ENCODE data around the gene VCL. TPM values are rescaled to one million over a fixed set of nuclear protein-coding genes. Genes with fewer than 3 reads are reported as not detected.

Gene VCL
- total and polyA plus RNA-seq, 7 donors = 6.2 to 451 (median 179) TPM

- intact Hi-C loops (cut with DNase I) = no loop called here
- TF ChIP-seq EP300 (IDR thresholded peaks at IDR 0.05) = no peak
- TF ChIP-seq POLR2AphosphoS5 (IDR thresholded peaks at IDR 0.05) = no peak
- no peak for TF ChIP-seq CTCF (IDR thresholded peaks at IDR 0.05)
- TF ChIP-seq POLR2A (IDR thresholded peaks at IDR 0.05) = no peak
- Histone ChIP-seq H3K27me3 (no peaks in the 10 kb centered on the region), H3K4me1 (peaks cover 0 to 7% (median 6%) of the 10 kb centered on the region in 4 donors), H3K4me3 (no peak overlapping the region), H3K36me3 (no peaks in the 10 kb centered on the region), H3K27ac (no peak overlapping the region), H3K9me3 (no peaks in the 10 kb centered on the region)
- 71 to 76% methylated on average over 6 of the region's 6 CpGs for WGBS, 2 donors
- DNase-seq = no peak
Observed at GRCh38 chr10:73992899-73993788, 4.8 kb upstream of the VCL start.

- Histone ChIP-seq H3K9me3 (no peaks in the 10 kb centered on the region), H3K4me3 (no peak overlapping the region), H3K4me1 (peaks cover 0 to 17% (median 9%) of the 10 kb centered on the region in 4 donors), H3K27ac (no peak overlapping the region), H3K36me3 (no peaks in the 10 kb centered on the region), H3K27me3 (no peaks in the 10 kb centered on the region)
- DNase-seq = no peak
- intact Hi-C loops (cut with DNase I) = loop anchor here (5.0 kb wide), 1 partner anchor 108 kb away; no protein-coding TSS in a partner anchor
- WGBS, 2 donors = 79 to 88% methylated on average over 2 of the region's 2 CpGs
- TF ChIP-seq CTCF (IDR thresholded peaks at IDR 0.05) (no peak), POLR2AphosphoS5 (IDR thresholded peaks at IDR 0.05) (no peak), EP300 (IDR thresholded peaks at IDR 0.05) (no peak), POLR2A (IDR thresholded peaks at IDR 0.05) (no peak)
Observed at GRCh38 chr10:73995035-73995358, 2.9 kb upstream of the VCL start.

DNA sequence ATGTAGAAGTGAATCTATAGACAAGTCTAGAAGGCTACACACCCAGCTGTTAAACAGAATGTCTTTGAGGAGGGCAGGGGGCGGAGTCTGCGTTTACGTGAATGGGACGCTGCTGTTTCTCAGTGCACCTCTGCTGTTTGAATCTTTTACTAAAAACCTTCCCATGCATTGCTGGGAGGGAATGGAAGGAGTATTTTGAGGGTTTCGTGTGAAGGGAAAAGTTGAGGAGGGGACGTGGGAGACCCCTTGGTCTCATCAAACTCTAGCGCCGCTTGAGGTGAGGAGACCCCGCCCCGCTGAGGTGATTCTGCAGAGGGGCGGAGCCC lies 492 bp upstream of the VCL start:
- Histone ChIP-seq H3K4me1 (peaks cover 0 to 39% (median 32%) of the 10 kb centered on the region in 4 donors), H3K4me3 (peak overlapping the region; percentile 33 to 100 (median 92)), H3K27ac (peak overlapping the region; percentile 96 to 100 (median 98)), H3K36me3 (no peaks in the 10 kb centered on the region), H3K9me3 (no peaks in the 10 kb centered on the region), H3K27me3 (no peaks in the 10 kb centered on the region)
- intact Hi-C loops (cut with DNase I) = loop anchor here (5.0 kb wide), 1 partner anchor 110 kb away; no protein-coding TSS in a partner anchor
- 0 to 1% methylated on average over 11 of the region's 11 CpGs for WGBS, 2 donors
- no peak for DNase-seq
- TF ChIP-seq POLR2A (IDR thresholded peaks at IDR 0.05) (no peak), CTCF (IDR thresholded peaks at IDR 0.05) (no peak), POLR2AphosphoS5 (IDR thresholded peaks at IDR 0.05) (peak in 1 of 4 donors; percentile 8)

DNA sequence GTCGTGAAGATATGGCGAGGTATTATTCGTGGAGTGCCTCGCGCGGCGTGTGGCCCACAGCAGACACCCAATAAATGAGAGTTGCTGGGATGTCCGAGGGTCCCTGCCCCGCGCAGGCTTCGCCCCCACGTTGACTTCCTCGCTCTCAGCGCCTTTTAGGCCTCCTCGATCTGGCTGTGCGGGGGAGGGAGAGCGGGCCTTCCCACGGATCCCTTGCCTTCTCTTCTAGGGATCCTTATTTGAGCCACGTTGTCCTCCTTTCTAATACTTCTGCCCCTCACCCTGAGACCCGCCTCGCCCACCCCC lies 660 bp downstream of the VCL start:
- Histone ChIP-seq H3K4me1 (peaks cover 0 to 49% (median 43%) of the 10 kb centered on the region in 4 donors), H3K9me3 (no peaks in the 10 kb centered on the region), H3K27me3 (no peaks in the 10 kb centered on the region), H3K27ac (peak overlapping the region; percentile 96 to 100 (median 98)), H3K4me3 (peak overlapping the region; percentile 76 to 100 (median 92)), H3K36me3 (no peaks in the 10 kb centered on the region)
- 2 to 3% methylated on average over 21 of the region's 21 CpGs for WGBS, 2 donors
- intact Hi-C loops (cut with DNase I) = loop anchor here (2.0 to 5.0 kb wide), 3 partner anchors 32 to 111 kb away; no protein-coding TSS in a partner anchor
- TF ChIP-seq EP300 (IDR thresholded peaks at IDR 0.05) (no peak), POLR2AphosphoS5 (IDR thresholded peaks at IDR 0.05) (no peak), CTCF (IDR thresholded peaks at IDR 0.05) (no peak), POLR2A (IDR thresholded peaks at IDR 0.05) (no peak)
- DNase-seq = peak; percentile 72
